Activated T-cell treated with anti-CD3 and anti-CD28 coated beads for 1 hour (primary cell): Measurements from ENCODE around the gene ADCYAP1R1.

ENCODE experiments used
- DNase-seq: peaks from one replicate; pipeline ENCODE4 v3.0.0-alpha.2; 2020; ENCODE audit warnings: low read depth

Gene ADCYAP1R1

GRCh38 chr7:31087351-31087750, 35.2 kb downstream of the ADCYAP1R1 start:
- no peak for DNase-seq

DNA sequence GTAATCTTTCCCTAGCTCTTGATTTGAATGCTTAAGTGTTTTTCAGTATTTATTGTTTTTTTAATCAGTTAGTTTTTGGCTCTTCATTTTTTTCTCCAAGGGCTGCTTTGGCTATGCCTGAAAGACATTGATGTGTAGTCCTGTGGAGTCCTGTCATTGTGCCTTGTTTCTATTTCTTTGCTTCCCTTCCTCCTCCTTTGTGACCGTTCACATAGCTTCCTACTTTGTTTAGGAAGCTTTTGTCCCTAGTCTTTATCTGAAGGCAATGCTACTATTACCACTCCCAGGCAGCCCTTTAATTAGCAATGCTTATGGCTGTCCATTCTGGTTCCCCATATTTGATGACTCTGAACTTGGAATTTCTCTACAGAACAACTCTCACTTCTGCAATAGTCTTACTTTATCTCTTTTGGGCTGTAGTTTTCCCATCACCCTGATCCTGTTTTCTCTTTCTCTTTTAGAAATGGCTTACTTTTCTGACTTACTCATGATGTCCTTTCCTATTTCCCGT, 39.9 kb downstream of the ADCYAP1R1 start:
- DNase-seq, result no peak

- DNase-seq, result no peak
Measured at GRCh38 chr7:31092606-31093005, 40.5 kb downstream of the ADCYAP1R1 start.

DNA sequence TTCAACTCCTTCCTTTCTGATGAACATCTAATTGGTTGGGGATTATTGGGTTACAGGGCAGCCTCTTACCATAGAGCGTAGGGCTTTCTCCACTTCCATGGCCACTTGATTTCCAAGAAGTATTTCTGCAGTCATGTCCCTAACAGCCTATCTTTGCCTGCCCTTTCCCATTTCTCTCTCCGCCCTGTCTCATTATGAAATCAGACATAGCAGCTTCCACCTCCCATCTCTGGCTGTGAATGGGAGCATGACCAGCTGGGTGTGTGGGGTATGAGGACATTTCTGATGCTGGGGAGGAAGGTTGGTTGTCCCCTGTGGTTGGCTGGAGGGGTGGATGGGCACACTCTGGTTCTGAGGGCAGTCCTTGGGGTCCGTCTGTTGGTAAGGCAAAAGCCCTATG, 41.2 kb downstream of the ADCYAP1R1 start:
- no peak for DNase-seq

DNA sequence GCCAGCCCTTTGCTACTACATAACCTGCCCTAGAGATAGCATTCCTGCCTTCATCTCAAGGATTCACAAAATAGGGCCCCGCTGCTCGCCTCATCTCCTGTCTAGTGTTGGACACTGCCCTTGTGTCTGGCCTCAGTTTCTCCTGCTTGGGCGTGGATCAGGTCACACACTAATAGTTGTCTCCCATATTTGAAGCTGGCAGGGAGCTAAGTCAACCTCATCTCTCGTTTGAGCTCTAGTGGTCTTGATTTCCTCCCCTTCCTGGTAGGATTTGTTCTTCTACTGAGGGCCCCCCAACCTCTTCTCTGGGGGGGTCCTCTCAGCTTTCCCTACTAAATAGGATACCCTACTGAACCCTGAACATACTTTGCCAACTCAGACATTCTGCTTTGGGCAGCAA, 42.2 kb downstream of the ADCYAP1R1 start:
- DNase-seq, result no peak

DNA sequence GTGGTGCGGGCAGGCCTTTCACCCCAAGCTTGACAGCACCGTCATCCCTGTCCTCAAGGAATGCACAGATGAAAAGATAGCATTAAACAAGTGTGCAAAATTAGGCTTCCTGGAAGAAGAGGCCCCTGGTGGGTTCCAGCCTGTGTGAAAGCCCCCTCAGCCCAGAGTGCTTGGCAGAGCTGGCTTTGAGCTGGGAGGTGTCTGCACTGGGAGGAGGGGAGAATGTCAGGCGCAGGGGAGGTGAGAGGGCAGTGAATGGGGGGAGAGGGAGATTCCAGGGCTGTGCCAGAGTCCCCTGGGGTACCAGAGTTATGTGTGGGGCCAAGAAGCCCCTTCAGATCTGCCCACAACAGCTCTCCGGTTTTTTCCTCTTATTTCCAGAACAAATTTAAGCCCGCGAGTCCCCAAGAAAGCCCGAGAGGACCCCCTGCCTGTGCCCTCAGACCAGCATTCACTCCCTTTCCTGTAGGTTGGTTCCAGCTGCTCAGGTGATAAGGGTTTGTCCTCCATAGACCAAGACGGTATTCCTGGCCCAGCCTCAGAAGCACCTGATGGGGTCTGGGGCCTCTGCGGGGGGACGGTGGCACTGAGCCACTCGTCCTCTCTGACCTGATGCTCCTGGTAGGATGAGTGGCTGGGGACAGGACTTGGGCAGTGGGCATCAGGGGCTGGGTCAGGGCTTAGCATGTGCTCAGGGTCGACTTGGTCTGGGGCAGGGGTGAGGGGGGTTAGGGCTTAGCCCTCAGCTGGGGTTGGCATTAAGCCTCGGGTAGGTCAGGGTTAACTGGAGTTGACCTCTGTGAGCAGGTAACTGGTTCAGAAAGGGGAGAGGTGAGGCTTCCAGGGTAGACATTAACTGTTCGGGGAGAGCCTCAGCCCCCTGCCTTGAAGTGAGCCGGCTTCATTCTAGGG, 43.4 kb downstream of the ADCYAP1R1 start:
- no peak for DNase-seq

- no peak for DNase-seq
Measured at GRCh38 chr7:31096198-31096876, 44.2 kb downstream of the ADCYAP1R1 start.

- DNase-seq, result no peak
Measured at GRCh38 chr7:31096877-31097258, 44.8 kb downstream of the ADCYAP1R1 start.

GRCh38 chr7:31098642-31099360, 46.7 kb downstream of the ADCYAP1R1 start:
- DNase-seq, result no peak

DNA sequence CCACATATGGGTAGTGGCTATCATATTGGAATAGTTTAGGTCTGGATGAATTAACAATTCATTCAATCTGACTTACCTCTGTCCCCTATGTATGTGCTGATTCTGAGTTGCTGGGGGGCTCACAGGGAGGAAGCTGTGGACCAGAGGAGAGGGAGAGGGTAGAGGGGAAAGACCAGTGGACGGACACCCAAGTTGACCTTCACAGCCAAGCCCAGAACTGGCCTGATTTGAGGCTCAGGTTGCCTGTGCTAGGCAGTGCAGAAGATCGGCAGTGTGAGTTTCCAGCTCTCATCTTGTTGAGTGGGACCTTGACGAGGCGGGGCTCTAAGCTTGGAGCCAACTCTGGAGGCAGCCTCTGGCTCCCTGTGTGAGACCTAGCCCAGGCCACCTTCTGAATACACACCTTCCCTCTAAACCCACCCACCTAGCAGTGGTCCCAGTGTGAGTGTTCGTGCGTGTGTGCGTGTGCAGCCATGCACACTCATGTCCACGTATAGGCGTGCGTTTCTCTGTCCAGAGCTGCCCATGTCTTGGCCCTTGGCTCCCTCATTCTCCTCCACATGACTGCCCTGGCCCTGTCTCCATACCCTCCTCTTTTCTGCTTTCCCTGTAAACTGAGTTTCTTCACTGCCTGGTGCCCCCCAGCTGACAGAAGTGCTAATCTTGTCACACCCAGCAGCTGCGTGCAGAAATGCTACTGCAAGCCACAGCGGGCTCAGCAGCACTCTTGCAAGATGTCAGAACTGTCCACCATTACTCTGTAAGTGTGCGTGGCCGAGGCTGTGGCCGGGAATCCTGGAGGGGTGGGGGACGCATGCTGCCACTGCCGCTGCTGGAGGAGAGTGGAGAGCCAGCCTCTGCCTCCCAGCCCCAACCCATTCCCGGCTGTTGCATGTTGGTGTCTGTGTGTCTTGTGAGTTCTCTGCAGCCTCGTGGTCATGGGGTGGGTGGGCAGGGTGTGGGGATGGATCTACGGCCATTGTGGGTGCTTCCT, 47.6 kb downstream of the ADCYAP1R1 start:
- DNase-seq, result no peak

DNA sequence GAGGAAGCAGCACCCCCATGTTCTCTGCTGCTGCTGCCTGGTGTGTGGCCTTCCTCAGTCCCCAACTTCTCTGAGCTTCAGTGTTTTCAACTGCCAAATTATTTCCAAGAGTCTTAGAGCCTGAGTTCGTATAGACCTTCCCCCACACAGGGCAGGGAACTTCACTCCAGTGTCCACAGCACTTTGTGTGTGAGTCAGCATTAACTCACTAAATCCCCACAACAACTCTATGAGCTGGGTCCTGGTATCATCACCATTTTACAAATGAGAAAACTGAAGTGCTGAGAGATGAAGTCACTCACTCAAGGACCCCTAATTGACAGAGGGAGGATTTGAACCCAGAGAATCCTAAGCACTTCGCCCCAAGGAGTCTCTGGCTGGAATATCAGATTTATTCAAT, 48.3 kb downstream of the ADCYAP1R1 start:
- DNase-seq, result no peak

- no peak for DNase-seq
Measured at GRCh38 chr7:31100871-31101270, 48.8 kb downstream of the ADCYAP1R1 start.

DNA sequence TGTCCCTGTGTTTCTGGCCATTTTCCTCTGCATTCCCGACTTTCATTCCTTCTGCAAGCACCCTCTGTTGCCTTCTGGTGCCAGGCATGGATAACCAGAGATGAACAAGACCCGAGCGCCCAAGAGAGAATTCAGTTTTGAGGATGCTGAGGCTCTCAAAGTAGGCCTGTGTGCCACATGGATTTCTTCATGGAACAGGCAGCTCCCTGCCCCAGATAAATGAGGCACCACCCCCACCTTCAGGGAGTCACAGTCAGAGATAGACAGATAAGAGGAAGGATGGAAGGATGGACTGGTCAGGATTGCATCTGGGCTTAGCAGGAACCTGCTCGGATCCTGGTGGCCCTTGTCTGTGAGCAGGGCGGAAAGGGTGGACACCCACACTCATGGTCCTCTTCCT, 49.4 kb downstream of the ADCYAP1R1 start:
- no peak for DNase-seq

- no peak for DNase-seq
Measured at GRCh38 chr7:31102151-31102972, 50.3 kb downstream of the ADCYAP1R1 start.

DNA sequence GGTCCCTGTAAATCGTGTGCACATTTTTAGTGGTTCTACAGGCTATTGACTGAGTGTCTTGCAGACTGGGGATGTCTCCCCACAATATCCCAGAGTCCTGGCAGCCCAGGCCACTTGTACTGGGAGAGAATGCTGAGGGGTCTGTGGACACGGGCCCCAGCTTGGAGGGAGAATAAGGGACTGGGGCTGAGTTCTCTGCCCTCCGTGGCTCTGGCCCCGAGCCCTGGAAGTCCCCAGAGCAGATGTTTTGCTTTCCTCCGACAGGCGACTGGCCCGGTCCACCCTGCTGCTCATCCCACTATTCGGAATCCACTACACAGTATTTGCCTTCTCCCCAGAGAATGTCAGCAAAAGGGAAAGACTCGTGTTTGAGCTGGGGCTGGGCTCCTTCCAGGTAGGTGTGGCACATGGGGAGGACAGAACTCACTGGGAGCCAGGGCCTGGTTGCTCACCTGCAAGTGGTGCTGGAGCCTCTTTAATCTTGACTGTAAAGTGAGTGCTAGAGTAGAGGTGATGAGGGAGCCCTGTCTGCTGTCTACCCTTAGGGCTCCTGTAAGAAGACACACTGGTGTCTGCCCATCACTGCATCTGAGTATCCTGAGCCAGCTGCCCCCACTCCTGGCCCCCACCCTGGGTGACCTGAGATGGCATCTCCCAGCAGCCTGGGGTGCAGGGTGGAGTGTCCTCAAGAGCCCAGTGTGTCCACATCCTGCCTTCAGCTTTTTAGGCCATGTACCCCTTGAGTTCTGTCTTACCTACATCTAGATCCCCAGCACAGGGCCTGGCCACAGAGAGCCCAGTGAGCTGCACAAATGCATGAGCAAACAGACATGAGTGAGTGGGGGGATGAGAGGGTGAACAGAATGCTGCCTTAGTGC, 51.1 kb downstream of the ADCYAP1R1 start:
- DNase-seq, result no peak

- DNase-seq, result no peak
Measured at GRCh38 chr7:31104361-31105255, 52.5 kb downstream of the ADCYAP1R1 start.

DNA sequence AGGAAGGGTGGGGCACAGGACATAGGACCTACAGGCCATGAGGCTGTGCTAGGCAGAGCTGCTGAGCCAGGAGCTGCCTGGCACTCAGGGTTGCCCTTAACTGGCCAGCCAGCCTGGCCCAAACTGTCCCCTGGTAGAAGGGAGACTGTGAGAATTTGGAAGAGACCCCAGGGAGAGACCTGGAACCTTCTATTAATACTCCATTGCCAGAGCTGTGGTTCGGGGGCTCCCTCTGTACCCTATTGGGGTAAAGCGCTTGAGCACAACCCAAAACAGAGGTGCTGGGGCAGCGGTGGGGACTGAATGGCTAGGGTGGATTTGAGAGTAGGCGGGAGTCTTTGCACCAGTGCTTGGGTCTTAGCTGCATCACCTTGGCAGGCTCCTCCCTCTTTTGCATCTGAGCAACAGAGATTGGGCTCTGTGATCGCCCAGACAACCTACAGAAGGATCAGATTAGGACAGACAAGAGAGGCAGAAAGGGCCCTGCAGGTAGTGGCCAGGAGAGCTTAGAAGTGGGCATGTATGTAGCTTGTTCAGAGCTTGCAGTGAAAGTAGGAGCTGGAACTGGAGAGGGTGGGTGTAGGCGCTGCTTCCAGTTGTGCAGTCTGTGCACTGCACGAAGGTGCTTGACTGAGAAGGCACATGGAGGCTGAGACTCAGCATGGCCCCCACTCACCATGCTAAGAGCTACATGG, 53.3 kb downstream of the ADCYAP1R1 start:
- no peak for DNase-seq
